KMS-11 (cell line): ENCODE results near the gene FHAD1.
"Not testable (repeated sequence)": the region's sequence is repeated elsewhere in the genome, so short reads cannot be mapped to it uniquely, and the experiment has no call there.

Source experiments
- H2AFZ ChIP-seq: fragments of 200-600 bp; sonication (generic); 2 replicates; pipeline ENCODE4 v1.6.1; 2016; ENCODE audit warnings: antibody characterized with exemption, mixed run types, low read depth
- H3K27ac ChIP-seq: fragments of 200-600 bp; sonication (generic); 2 replicates; pipeline ENCODE4 v1.6.1; 2016; ENCODE audit warnings: mild to moderate bottlenecking, mixed run types
- H3K27me3 ChIP-seq: fragments of 200-600 bp; sonication (generic); 2 replicates; pipeline ENCODE4 v1.6.1; 2017; ENCODE audit warnings: mild to moderate bottlenecking, low read depth, mixed run types, moderate library complexity; ENCODE audit not compliant: insufficient read depth
- H3K36me3 ChIP-seq: fragments of 200-600 bp; sonication (generic); 2 replicates; pipeline ENCODE4 v1.6.1; 2017; ENCODE audit warnings: mild to moderate bottlenecking, mixed run types; ENCODE audit not compliant: insufficient read depth
- H3K4me1 ChIP-seq: fragments of 200-600 bp; sonication (generic); 2 replicates; pipeline ENCODE4 v1.6.1; 2016; ENCODE audit warnings: mild to moderate bottlenecking, low read depth, mixed run types; ENCODE audit not compliant: poor library complexity, severe bottlenecking
- H3K4me2 ChIP-seq: fragments of 200-600 bp; sonication (generic); 2 replicates; pipeline ENCODE4 v1.7.0; 2016; ENCODE audit warnings: mild to moderate bottlenecking, mixed run types
- H3K4me3 ChIP-seq: fragments of 200-600 bp; sonication (generic); IDR thresholded peaks from 2 replicates; pipeline ENCODE4 v1.6.1; 2017; ENCODE audit warnings: low read depth, low read length, mixed read lengths; ENCODE audit not compliant: insufficient read depth
- H3K79me2 ChIP-seq: fragments of 200-600 bp; sonication (generic); 2 replicates; pipeline ENCODE4 v1.6.1; 2016; ENCODE audit warnings: low read depth, mixed run types; ENCODE audit not compliant: insufficient read depth
- H3K9ac ChIP-seq: fragments of 200-600 bp; sonication (generic); 2 replicates; pipeline ENCODE4 v1.6.1; 2016; ENCODE audit warnings: mild to moderate bottlenecking, mixed run types
- H4K20me1 ChIP-seq: fragments of 200-600 bp; sonication (generic); 2 replicates; pipeline ENCODE4 v1.6.1; 2016; ENCODE audit warnings: mild to moderate bottlenecking, mixed run types; ENCODE audit not compliant: insufficient read depth
- CTCF ChIP-seq: fragments of 200-600 bp; sonication (generic); conservative IDR thresholded peaks from 2 replicates; pipeline ENCODE4 v1.6.1; 2017; ENCODE audit warnings: low read depth, mild to moderate bottlenecking, antibody characterized with exemption, low read length, moderate library complexity, mixed read lengths

Gene FHAD1

GRCh38 chr1:15370781-15371520, 123.9 kb downstream of the FHAD1 start:
- Histone ChIP-seq H2AFZ (no peak overlapping the region), H3K27me3 (peaks cover 3% of the 10 kb centered on the region; the same call in 1 of the 2 replicates), H3K9ac (no peak overlapping the region), H4K20me1 (no peaks in the 10 kb centered on the region), H3K79me2 (no peaks in the 10 kb centered on the region), H3K4me3 (no peak overlapping the region), H3K27ac (no peak overlapping the region), H3K4me2 (no peak overlapping the region), H3K4me1 (no peaks in the 10 kb centered on the region), H3K36me3 (no peaks in the 10 kb centered on the region)
- TF ChIP-seq CTCF = no peak

- H3K4me1 ChIP-seq = no peaks in the 10 kb centered on the region
- no peak overlapping the region for H3K4me2 ChIP-seq
- no peak overlapping the region for H2AFZ ChIP-seq
- H3K27me3 ChIP-seq = no peaks in the 10 kb centered on the region
- H3K36me3 ChIP-seq = no peaks in the 10 kb centered on the region
- H4K20me1 ChIP-seq = no peaks in the 10 kb centered on the region
- H3K27ac ChIP-seq = no peak overlapping the region
- H3K4me3 ChIP-seq = no peak overlapping the region
- H3K9ac ChIP-seq = no peak overlapping the region
- no peak for TF ChIP-seq CTCF
- no peaks in the 10 kb centered on the region for H3K79me2 ChIP-seq
Observed at GRCh38 chr1:15371610-15372545, 124.9 kb downstream of the FHAD1 start.

- Histone ChIP-seq H2AFZ (no peak overlapping the region), H3K79me2 (no peaks in the 10 kb centered on the region), H3K4me3 (no peak overlapping the region), H3K36me3 (no peaks in the 10 kb centered on the region), H4K20me1 (no peaks in the 10 kb centered on the region), H3K4me1 (no peaks in the 10 kb centered on the region), H3K27ac (no peak overlapping the region), H3K4me2 (no peak overlapping the region), H3K27me3 (peaks cover 4% of the 10 kb centered on the region; the same call in 1 of the 2 replicates), H3K9ac (no peak overlapping the region)
- no peak for TF ChIP-seq CTCF
Observed at GRCh38 chr1:15378729-15379128, 131.7 kb downstream of the FHAD1 start.

GRCh38 chr1:15379151-15379550, 132.1 kb downstream of the FHAD1 start:
- not testable (repeated sequence) for H3K4me1 ChIP-seq, H3K27me3 ChIP-seq, H3K9ac ChIP-seq, H3K79me2 ChIP-seq, H4K20me1 ChIP-seq, H3K27ac ChIP-seq, H2AFZ ChIP-seq, H3K4me2 ChIP-seq, H3K36me3 ChIP-seq, H3K4me3 ChIP-seq
